Ramos (cell line): ENCODE measurements around the gene SLC35A3.
"Not testable (repeated sequence)": the region's sequence is repeated elsewhere in the genome, so short reads cannot be mapped to it uniquely, and the experiment has no call there.

Experiments used
- in situ Hi-C: fragments of 300-500 bp; cut with MboI; formaldehyde crosslinking; loops from one replicate; pipeline ENCODE4 v1.14.3; 2022; ENCODE audit warnings: low sequenced_read_pairs; ENCODE audit not compliant: unreplicated experiment

Gene SLC35A3

DNA sequence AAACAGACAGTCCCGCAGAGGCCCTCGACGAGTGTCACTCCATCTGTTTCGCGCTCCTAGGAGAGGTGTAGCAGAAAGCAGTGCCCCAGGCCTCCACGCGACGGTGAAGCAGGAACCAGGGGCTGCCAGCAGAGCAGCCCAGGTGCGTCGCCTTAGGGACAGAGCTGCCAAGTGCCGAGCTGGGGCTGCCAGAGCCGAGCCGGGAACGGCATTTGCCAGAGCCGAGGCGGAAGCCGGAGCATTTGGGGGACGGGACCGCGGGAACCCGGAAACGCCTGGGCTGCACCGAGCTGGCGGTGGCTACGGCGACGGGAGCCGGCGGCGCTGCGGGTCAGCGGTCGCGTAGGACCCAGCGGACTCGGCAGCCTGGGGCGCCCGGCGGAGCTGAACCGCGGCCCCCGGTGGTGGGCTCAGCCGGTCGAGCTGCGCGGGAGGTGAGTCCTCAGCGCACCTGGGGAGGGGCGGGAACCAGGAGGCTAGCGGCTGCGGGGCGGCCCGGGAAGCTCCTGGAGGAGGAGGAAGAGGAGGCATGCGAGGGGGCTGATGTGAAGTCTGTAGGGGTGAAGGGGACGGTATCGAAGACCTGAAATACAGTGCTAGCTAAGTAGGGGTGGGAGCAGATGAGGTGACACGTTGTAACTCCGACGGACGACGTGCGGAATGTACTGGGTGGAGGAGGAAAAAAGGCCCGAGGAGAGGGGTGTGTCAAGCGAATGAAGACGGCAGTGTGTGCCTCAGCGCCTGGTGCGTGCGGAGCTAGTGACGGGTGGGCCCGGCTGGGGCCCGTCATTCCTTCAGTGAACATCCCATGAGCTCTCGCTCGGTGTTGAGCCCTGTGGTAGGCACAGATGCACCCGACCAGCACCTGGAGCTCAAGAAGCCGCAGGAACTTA lies at the start of gene SLC35A3:
SLC35A3 (plus strand) TSS at position 268 of the 893 bp plus-strand sequence. CDS start 23,559 bp downstream, outside the sequence.
- in situ Hi-C loops, result no loop called here

- in situ Hi-C loops, result no loop called here
Observed at GRCh38 chr1:99934801-99935200, 35.0 kb upstream of the SLC35A3 start.

DNA sequence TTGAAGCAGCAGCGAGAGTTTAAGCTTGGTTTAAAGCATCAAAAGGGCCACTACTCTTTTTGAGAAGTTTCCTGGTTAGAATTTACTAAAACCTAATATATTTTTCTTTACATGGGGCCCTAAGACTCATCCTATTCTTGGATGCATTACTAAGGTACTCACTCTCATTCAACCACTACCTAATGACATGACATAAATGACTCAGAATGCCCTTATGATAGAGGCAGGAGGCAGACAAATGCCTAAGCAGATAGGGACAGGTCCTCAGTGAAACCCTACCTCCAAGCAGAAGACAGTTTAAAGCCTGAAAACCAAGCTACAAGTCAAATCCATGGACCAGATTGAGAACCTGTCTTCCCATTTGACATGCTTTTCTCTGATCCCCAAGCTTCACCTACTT lies 34.3 kb upstream of the SLC35A3 start:
- in situ Hi-C loops, result no loop called here

GRCh38 chr1:99936071-99936470 lies 33.7 kb upstream of the SLC35A3 start:
- in situ Hi-C loops, result no loop called here

DNA sequence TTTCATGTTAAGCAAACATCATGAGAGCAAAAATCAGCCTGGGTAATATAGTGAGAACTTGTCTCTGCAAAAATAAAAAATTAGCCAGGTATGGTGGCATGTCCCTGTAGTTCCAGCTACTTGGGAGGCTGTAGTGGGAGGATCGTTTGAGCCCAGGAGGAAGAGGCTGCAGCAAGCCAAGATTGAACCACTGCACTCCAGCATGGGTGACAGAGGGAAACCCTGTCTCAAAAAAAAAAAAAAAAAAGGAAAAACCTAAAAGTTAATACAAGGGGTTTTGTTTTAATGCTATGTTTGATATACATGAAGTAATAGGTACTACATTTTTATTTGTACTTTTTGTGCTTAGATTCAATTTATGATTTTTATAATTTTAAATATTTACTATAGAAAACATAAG lies 27.1 kb upstream of the SLC35A3 start:
- in situ Hi-C loops, result no loop called here

- in situ Hi-C loops, result no loop called here
Observed at GRCh38 chr1:99943223-99943794, 26.5 kb upstream of the SLC35A3 start.

- in situ Hi-C loops, result no loop called here
Observed at GRCh38 chr1:99944192-99944591, 25.6 kb upstream of the SLC35A3 start.

GRCh38 chr1:99945174-99945573 lies 24.6 kb upstream of the SLC35A3 start:
- in situ Hi-C loops, result no loop called here

GRCh38 chr1:99950486-99950885 lies 19.3 kb upstream of the SLC35A3 start:
- in situ Hi-C loops, result no loop called here

DNA sequence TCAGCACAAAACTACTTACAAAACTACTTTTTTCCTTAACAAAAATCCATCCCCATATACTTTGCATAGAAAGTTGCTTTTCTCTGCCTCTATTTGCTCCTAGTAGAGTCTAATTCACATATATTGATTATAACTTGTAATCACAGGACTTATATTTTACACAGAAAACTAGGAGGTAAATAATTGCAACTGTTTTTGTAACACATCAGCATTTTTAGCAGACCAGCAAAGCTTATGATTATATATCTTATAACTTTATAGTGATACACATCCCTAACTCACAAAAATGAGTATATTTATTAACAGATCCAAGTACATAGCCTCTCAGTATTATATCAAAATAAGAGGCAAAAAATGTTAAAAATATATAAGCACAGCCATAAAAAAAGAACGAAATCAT lies 17.3 kb upstream of the SLC35A3 start:
- in situ Hi-C loops, result no loop called here

GRCh38 chr1:99955375-99955774 lies 14.4 kb upstream of the SLC35A3 start:
- in situ Hi-C loops, result no loop called here

- in situ Hi-C loops, result no loop called here
Observed at GRCh38 chr1:99956755-99957154, 13.0 kb upstream of the SLC35A3 start.

GRCh38 chr1:99957818-99958217 lies 12.0 kb upstream of the SLC35A3 start:
- in situ Hi-C loops, result no loop called here

- in situ Hi-C loops, result not testable (repeated sequence)
Observed at GRCh38 chr1:99959189-99959705, 10.5 kb upstream of the SLC35A3 start.

DNA sequence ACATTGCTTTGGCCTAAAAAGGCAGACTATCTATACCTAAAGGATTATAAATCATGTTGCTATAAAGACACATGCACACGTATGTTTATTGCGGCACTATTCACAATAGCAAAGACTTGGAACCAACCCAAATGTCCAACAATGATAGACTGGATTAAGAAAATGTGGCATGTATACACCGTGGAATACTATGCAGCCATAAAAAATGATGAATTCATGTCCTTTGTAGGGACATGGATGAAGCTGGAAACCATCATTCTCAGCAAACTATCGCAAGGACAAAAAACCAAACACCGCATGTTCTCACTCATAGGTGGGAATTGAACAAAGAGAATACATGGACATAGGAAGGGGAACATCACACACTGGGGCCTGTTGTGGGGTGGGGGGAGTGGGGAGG lies 9.5 kb upstream of the SLC35A3 start:
- in situ Hi-C loops, result not testable (repeated sequence)

GRCh38 chr1:99963041-99963795 lies 6.6 kb upstream of the SLC35A3 start:
- in situ Hi-C loops, result no loop called here

DNA sequence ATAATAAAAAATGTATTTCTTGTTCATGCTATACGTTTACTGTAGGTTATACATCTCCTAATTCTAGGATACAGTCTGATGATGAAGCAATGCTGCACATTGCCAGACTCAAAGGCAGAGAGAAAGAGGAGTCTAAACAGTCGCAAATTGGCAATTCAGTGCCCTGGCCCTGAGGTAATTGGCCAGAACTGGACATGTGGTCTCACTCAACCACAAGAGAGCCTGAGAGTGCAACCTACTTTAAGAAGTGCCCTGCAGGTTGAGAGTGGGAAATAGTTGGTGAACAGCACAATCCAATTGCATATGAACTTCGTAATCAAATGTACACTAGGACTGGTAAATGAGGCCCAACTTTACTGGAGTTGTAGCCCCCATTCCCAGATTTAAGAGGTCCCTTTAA lies 5.0 kb upstream of the SLC35A3 start:
- in situ Hi-C loops, result no loop called here

GRCh38 chr1:99965646-99966375 lies 4.0 kb upstream of the SLC35A3 start:
- in situ Hi-C loops, result no loop called here

GRCh38 chr1:99968214-99968613 lies 1.6 kb upstream of the SLC35A3 start:
- in situ Hi-C loops, result no loop called here

DNA sequence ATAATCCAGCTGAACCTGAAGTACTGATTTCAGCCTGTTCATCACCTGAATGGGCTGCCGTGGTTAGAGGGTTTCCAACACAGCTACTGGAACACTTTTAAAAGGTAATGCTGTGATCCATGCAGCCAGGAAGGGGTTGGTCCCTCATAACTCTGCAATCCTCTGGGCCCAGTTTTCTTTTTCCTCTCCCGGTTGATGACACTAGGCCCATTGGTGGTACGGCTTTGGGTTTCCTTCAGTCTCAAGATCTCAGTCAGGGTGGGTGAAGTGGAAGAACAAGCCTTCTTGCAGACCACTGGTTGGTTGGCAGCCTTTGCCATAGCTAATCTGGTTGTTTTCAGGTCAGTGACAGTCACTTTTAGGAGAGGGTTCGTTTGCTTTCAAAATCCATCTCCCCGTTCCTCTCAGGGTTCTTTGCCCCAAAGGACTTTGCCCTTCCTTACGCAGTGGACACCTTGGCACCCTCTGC lies 502 bp upstream of the SLC35A3 start:
- in situ Hi-C loops, result no loop called here
